HepG2 (cell line): ENCODE measurements around the gene ZFP36. TPM values are rescaled to one million over a fixed set of nuclear protein-coding genes. Genes with fewer than 3 reads are reported as not detected.

Experiments used
- ATAC-seq: fragments of 200-7000 bp; cut with Tn5 transposase; 3 replicates; pipeline ENCODE4 v1.9.1; 2020; ENCODE audit warnings: mild to moderate bottlenecking, moderate library complexity
- BruUV-seq: library from RNA; stranded (reverse); fragments of 400-500 nt; replicated peaks from 2 replicates; lab custom pipeline; 2021; lab: Mats Ljungman, UMichigan
- CTCF ChIA-PET: fragments of 300-600 bp; formaldehyde crosslinking; extraction: SDS; loops from one replicate; lab custom pipeline; 2021; ENCODE audit warnings: low total read pairs, inconsistent platforms, low intra/inter-chr PET ratio; lab: Yijun Ruan, JAX
- POLR2A ChIA-PET: fragments of 350-600 bp; sonication (Branson Sonifier 250); formaldehyde crosslinking; loops from one replicate; lab custom pipeline; 2020; ENCODE audit warnings: antibody characterized with exemption, inconsistent platforms; lab: Yijun Ruan, JAX
- DNase-seq: peaks from one replicate; pipeline ENCODE4 v3.0.0-alpha.2; 2015; ENCODE audit warnings: low spot score
- FAIRE-seq: peaks from 3 replicates; lab custom pipeline; 2011; peaks lifted over from hg19 to GRCh38; lab: Jason Lieb, UNC
- H2AFZ ChIP-seq: one replicate; pipeline ENCODE4 v1.6.1; 2011; ENCODE audit warnings: low read length, inconsistent platforms
- H3K27ac ChIP-seq: fragments of 300-600 bp; 3 replicates; pipeline ENCODE4 v1.8.0; 2011; ENCODE audit warnings: mixed run types, mild to moderate bottlenecking, mixed read lengths, low read length, inconsistent platforms; ENCODE audit not compliant: insufficient read depth; ENCODE audit errors: extremely low read length
- H3K27me3 ChIP-seq, 2 experiments: fragments of 200-600 bp in 1 of 2; 2 replicates in 1 of 2; 3 replicates in 1 of 2; pipeline versions ENCODE4 v1.6.0 to v1.8.0; 2011; ENCODE audit warnings: low read length in 2 of 2, mild to moderate bottlenecking in 2 of 2, moderate library complexity in 2 of 2, inconsistent platforms in 1 of 2; ENCODE audit not compliant: insufficient read depth in 2 of 2, control insufficient read depth in 1 of 2
- H3K36me3 ChIP-seq, 2 experiments: fragments of 200-600 bp in 1 of 2; replicated peaks in 1 of 2; 2 replicates in 1 of 2; 3 replicates in 1 of 2; pipeline versions ENCODE4 v1.5.1 to v1.8.0; 2011; ENCODE audit warnings: low read length in 2 of 2, inconsistent platforms in 1 of 2; ENCODE audit not compliant: insufficient read depth in 2 of 2, control insufficient read depth in 1 of 2
- H3K4me1 ChIP-seq: 2 replicates; pipeline ENCODE4 v1.5.1; 2012; ENCODE audit warnings: low read length, inconsistent platforms; ENCODE audit not compliant: insufficient read depth
- H3K4me2 ChIP-seq: 2 replicates; pipeline ENCODE4 v1.6.0; 2011; ENCODE audit warnings: low read depth, low read length, inconsistent platforms
- H3K4me3 ChIP-seq, 3 experiments: fragments of 200-600 bp in 1 of 3; sonication (generic), shearing (Covaris generic) in 1 of 3; replicated peaks in 1 of 3; 2 replicates each; pipeline ENCODE4 v1.5.1; 2011 to 2016; ENCODE audit warnings: low read length in 3 of 3, inconsistent platforms in 2 of 3, low read depth in 2 of 3, mild to moderate bottlenecking in 2 of 3, control low read depth in 1 of 3, mixed read lengths in 1 of 3; ENCODE audit not compliant: insufficient read depth in 1 of 3
- H3K79me2 ChIP-seq: one replicate; pipeline ENCODE4 v1.6.1; 2011; ENCODE audit warnings: low read length, inconsistent platforms; ENCODE audit not compliant: insufficient read depth
- H3K9ac ChIP-seq: 2 replicates; pipeline ENCODE4 v1.6.0; 2011; ENCODE audit warnings: mild to moderate bottlenecking, low read depth, low read length, inconsistent platforms; ENCODE audit not compliant: insufficient read depth
- H3K9me3 ChIP-seq: 2 replicates; pipeline ENCODE4 v1.5.1; 2012; ENCODE audit warnings: mild to moderate bottlenecking, low read length
- H4K20me1 ChIP-seq: 2 replicates; pipeline ENCODE4 v1.6.0; 2011; ENCODE audit warnings: inconsistent platforms, mild to moderate bottlenecking, low read length, moderate library complexity; ENCODE audit not compliant: insufficient read depth
- CREM ChIP-seq, 2 experiments: sonication (generic) in 1 of 2; formaldehyde crosslinking in 1 of 2; IDR thresholded peaks; 2 replicates each; pipeline versions ENCODE4 v1.4.0 to v1.6.1; 2016 to 2020; ENCODE audit warnings: antibody characterized with exemption in 1 of 2, mild to moderate bottlenecking in 1 of 2, missing genetic modification reagents in 1 of 2
- MTF2 ChIP-seq: sonication (generic); formaldehyde crosslinking; IDR thresholded peaks from 2 replicates; pipeline ENCODE4 v1.5.0; 2020; ENCODE audit warnings: missing genetic modification reagents, borderline replicate concordance
- ZNF138 ChIP-seq: sonication (generic); formaldehyde crosslinking; IDR thresholded peaks from 2 replicates; pipeline ENCODE4 v1.5.0; 2020; ENCODE audit warnings: mild to moderate bottlenecking, low read depth, missing genetic modification reagents
- ZNF282 ChIP-seq: fragments of 450-650 bp; IDR thresholded peaks from 2 replicates; pipeline ENCODE4 v1.6.1; 2018; ENCODE audit not compliant: partially characterized antibody
- ZNF335 ChIP-seq: sonication (generic); formaldehyde crosslinking; IDR thresholded peaks from 2 replicates; pipeline ENCODE4 v1.4.0; 2020; ENCODE audit warnings: missing genetic modification reagents
- ZNF678 ChIP-seq: sonication (generic); formaldehyde crosslinking; IDR thresholded peaks from 2 replicates; pipeline ENCODE4 v1.4.0; 2020; ENCODE audit warnings: mild to moderate bottlenecking, missing genetic modification reagents
- WGBS: methylation state at CpG from one replicate; pipeline ENCODE4 v1.1.6; 2017; ENCODE audit warnings: low lambda C conversion rate; 5-methylcytosine and 5-hydroxymethylcytosine counted together
- in situ Hi-C: cut with HindIII; loops from 2 replicates; pipeline ENCODE4 v1.10.0; 2017; ENCODE audit warnings: low pct_unique_long_range_greater_than_20kb; ENCODE audit not compliant: extremely low pct_ligation_motif_present
- intact Hi-C: fragments of 100-400 bp; cut with micrococcal nuclease; formaldehyde crosslinking; loops from one replicate; pipeline ENCODE4 v1.10.0; 2022; ENCODE audit not compliant: unreplicated experiment
- polyA plus RNA-seq, 8 experiments: library from polyadenylated mRNA; depleted of rRNA in 3 of 8; stranded (reverse) in 7 of 8; unstranded in 1 of 8; fragments of >200 nt; fragmentation: Illumina TruSeq in 4 of 8; extraction: Trizol in 4 of 8; gene quantifications; 2 replicates each; pipeline versions ENCODE4 v1.2.1 to v1.2.3, GENCODE V29; 2011 to 2016; ENCODE audit warnings: low read depth in 4 of 8, missing spikeins in 1 of 8, mixed read lengths in 1 of 8; ENCODE audit not compliant: insufficient read depth in 1 of 8
- total RNA-seq, 5 experiments: library from RNA; depleted of rRNA; stranded (reverse); fragments of >200 nt; fragmentation: Illumina TruSeq; extraction: Trizol; gene quantifications; 2 replicates each; pipeline ENCODE4 v1.2.3, GENCODE V29; 2016; ENCODE audit warnings: low read depth in 1 of 5
- TF ChIP-seq, protein P1 (sequence below): sonication (generic); formaldehyde crosslinking; IDR thresholded peaks from 2 replicates; pipeline ENCODE4 v1.4.0; 2020; ENCODE audit warnings: mild to moderate bottlenecking, missing genetic modification reagents
- TF ChIP-seq, protein P2 (sequence below): sonication (generic); formaldehyde crosslinking; IDR thresholded peaks from 2 replicates; pipeline ENCODE4 v1.4.0; 2020; ENCODE audit warnings: low read depth, mild to moderate bottlenecking, missing genetic modification reagents
- TF ChIP-seq, protein P3 (sequence below): sonication (generic); formaldehyde crosslinking; IDR thresholded peaks from 2 replicates; pipeline ENCODE4 v1.8.0; 2022; ENCODE audit warnings: mild to moderate bottlenecking, missing genetic modification reagents, moderate library complexity
- TF ChIP-seq, protein P4 (sequence below): sonication (generic); formaldehyde crosslinking; IDR thresholded peaks from 2 replicates; pipeline ENCODE4 v1.5.0; 2020; ENCODE audit warnings: mild to moderate bottlenecking, missing genetic modification reagents, borderline replicate concordance

The ZFP36 gene
- total and polyA plus RNA-seq, 2 of the 13 experiments (the other 11 are each of a cell fraction or from before 2014, with no cell fraction given), result 1.4 to 1.7 TPM

DNA sequence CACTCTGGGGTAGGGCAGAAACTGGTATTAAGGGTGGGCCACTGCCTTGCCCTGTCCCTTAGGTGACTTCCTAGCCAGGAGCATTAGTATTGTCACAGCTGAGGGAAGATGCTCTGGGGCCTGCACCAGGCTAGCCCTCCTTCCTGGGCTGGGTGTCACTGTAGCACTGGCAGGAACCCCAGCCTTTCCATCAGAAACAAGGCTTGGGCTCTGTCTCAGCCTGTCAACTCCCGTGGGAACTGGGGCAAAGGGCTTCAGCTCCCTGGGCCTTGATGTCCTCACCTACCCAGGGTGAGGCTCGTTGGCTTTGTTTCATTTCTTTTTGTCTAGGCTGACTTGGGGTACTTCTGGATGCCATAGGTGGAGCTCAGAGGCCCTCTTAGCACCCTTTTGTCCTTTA, 33.7 kb upstream of the ZFP36 start:
- Histone ChIP-seq H3K9me3 (no peaks in the 10 kb centered on the region), H2AFZ (no peak overlapping the region), H3K27me3 (no peaks in the 10 kb centered on the region), H3K27ac (no peak overlapping the region), H4K20me1 (no peaks in the 10 kb centered on the region), H3K79me2 (no peaks in the 10 kb centered on the region), H3K4me1 (peaks cover 13% of the 10 kb centered on the region), H3K36me3 (peaks cover 41 to 87% of the 10 kb centered on the region in 2 experiments), H3K9ac (no peak overlapping the region), H3K4me2 (no peak overlapping the region), H3K4me3 (no peak overlapping the region)
- no TSS peak for BruUV-seq
- in situ Hi-C loops (no loop called here), intact Hi-C loops (no loop called here)
- FAIRE-seq, result no peak
- WGBS, result 100% methylated on average over 2 of the region's 2 CpGs
- ChIA-PET POLR2A (no interaction called here), CTCF (no interaction called here)
- no peak for ATAC-seq
- DNase-seq, result no peak
- TF ChIP-seq MTF2 (CRISPR knock-in tag) (no peak), ZNF138 (CRISPR knock-in tag) (no peak), ZNF678 (CRISPR knock-in tag) (no peak), ZNF335 (CRISPR knock-in tag) (no peak), CREM (IDR thresholded peaks at IDR 0.05) (no peak), CREM (CRISPR knock-in tag; IDR thresholded peaks at IDR 0.05) (no peak), ZNF282 (no peak)
- TF ChIP-seq, protein P1, sequence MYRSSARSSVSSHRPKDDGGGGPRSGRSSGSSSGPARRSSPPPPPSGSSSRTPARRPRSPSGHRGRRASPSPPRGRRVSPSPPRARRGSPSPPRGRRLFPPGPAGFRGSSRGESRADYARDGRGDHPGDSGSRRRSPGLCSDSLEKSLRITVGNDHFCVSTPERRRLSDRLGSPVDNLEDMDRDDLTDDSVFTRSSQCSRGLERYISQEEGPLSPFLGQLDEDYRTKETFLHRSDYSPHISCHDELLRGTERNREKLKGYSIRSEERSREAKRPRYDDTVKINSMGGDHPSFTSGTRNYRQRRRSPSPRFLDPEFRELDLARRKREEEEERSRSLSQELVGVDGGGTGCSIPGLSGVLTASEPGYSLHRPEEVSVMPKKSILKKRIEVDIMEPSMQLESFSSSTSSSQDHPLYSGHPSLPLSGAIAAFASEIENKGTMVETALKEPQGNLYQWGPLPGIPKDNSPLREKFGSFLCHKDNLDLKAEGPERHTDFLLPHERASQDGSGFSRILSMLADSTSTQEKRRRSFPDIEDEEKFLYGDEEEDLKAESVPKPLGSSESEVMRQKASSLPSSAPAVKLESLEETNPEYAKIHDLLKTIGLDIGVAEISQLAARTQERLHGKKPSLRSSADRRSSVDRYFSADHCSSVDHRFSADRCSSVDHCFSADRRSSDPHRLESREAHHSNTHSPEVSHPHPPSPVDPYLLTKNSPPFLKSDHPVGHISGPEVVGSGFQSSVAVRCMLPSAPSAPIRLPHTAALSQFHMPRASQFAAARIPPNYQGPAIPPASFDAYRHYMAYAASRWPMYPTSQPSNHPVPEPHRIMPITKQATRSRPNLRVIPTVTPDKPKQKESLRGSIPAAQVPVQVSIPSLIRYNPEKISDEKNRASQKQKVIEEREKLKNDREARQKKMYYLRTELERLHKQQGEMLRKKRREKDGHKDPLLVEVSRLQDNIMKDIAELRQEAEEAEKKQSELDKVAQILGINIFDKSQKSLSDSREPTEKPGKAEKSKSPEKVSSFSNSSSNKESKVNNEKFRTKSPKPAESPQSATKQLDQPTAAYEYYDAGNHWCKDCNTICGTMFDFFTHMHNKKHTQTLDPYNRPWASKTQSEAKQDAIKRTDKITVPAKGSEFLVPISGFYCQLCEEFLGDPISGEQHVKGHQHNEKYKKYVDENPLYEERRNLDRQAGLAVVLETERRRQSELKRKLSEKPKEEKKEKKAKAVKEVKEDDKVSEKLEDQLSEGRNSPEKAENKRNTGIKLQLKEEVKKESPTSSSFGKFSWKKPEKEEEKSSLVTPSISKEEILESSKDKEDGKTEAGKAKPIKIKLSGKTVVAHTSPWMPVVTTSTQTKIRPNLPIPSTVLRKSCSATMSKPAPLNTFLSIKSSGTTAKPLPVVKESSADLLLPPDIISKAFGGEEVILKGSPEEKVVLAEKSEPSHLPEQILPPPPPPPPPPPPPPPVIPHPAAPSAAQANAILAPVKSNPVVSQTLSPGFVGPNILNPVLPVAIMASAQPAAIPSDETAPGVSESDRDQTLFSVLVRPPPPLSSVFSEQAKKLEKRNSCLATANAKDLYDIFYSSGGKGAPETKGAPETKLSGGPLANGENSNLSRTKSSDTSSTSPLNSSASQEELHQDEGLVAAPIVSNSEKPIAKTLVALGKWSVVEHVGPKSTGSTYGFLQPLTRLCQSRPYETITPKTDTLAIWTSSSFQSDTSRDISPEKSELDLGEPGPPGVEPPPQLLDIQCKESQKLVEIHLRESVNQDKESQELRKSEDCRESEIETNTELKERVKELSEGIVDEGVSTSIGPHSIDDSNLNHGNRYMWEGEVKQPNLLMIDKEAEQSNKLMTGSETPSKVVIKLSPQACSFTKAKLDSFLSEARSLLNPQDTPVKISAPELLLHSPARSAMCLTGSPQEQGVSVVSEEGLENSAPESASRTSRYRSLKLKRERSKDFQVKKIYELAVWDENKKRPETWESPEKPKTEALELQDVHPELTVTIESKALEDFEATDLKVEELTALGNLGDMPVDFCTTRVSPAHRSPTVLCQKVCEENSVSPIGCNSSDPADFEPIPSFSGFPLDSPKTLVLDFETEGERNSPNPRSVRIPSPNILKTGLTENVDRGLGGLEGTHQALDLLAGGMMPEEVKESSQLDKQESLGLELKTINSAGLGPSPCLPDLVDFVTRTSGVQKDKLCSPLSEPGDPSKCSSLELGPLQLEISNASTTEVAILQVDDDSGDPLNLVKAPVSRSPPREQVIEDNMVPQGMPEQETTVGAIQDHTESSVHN, result no peak
- TF ChIP-seq, protein P2, sequence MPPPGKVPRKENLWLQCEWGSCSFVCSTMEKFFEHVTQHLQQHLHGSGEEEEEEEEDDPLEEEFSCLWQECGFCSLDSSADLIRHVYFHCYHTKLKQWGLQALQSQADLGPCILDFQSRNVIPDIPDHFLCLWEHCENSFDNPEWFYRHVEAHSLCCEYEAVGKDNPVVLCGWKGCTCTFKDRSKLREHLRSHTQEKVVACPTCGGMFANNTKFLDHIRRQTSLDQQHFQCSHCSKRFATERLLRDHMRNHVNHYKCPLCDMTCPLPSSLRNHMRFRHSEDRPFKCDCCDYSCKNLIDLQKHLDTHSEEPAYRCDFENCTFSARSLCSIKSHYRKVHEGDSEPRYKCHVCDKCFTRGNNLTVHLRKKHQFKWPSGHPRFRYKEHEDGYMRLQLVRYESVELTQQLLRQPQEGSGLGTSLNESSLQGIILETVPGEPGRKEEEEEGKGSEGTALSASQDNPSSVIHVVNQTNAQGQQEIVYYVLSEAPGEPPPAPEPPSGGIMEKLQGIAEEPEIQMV (CRISPR knock-in tag), result no peak
- TF ChIP-seq, protein P3, sequence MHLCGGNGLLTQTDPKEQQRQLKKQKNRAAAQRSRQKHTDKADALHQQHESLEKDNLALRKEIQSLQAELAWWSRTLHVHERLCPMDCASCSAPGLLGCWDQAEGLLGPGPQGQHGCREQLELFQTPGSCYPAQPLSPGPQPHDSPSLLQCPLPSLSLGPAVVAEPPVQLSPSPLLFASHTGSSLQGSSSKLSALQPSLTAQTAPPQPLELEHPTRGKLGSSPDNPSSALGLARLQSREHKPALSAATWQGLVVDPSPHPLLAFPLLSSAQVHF (CRISPR knock-in tag), result no peak
- TF ChIP-seq, protein P4, sequence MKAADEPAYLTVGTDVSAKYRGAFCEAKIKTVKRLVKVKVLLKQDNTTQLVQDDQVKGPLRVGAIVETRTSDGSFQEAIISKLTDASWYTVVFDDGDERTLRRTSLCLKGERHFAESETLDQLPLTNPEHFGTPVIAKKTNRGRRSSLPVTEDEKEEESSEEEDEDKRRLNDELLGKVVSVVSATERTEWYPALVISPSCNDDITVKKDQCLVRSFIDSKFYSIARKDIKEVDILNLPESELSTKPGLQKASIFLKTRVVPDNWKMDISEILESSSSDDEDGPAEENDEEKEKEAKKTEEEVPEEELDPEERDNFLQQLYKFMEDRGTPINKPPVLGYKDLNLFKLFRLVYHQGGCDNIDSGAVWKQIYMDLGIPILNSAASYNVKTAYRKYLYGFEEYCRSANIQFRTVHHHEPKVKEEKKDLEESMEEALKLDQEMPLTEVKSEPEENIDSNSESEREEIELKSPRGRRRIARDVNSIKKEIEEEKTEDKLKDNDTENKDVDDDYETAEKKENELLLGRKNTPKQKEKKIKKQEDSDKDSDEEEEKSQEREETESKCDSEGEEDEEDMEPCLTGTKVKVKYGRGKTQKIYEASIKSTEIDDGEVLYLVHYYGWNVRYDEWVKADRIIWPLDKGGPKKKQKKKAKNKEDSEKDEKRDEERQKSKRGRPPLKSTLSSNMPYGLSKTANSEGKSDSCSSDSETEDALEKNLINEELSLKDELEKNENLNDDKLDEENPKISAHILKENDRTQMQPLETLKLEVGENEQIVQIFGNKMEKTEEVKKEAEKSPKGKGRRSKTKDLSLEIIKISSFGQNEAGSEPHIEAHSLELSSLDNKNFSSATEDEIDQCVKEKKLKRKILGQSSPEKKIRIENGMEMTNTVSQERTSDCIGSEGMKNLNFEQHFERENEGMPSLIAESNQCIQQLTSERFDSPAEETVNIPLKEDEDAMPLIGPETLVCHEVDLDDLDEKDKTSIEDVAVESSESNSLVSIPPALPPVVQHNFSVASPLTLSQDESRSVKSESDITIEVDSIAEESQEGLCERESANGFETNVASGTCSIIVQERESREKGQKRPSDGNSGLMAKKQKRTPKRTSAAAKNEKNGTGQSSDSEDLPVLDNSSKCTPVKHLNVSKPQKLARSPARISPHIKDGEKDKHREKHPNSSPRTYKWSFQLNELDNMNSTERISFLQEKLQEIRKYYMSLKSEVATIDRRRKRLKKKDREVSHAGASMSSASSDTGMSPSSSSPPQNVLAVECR, result no peak
